RWPE2 (cell line): Measurements from ENCODE around the gene TRAPPC3.
A peak's percentile ranks its signal among the peaks of the same experiment; 100 is the strongest.

Source experiments
- ATAC-seq: fragments of 200-7000 bp; cut with Tn5 transposase; 3 replicates; pipeline ENCODE4 v1.9.1; 2021; ENCODE audit warnings: low read depth
- DNase-seq: peaks from one replicate; pipeline ENCODE4 v3.0.0-alpha.2; 2020; ENCODE audit warnings: low spot score
- H3K27ac ChIP-seq: fragments of 450-650 bp; 2 replicates; pipeline ENCODE4 v1.5.1; 2017; ENCODE audit warnings: mild to moderate bottlenecking; ENCODE audit not compliant: poor library complexity, severe bottlenecking
- H3K27me3 ChIP-seq: fragments of 250-450 bp; sonication (Bioruptor Pico); 2 replicates; pipeline ENCODE4 v1.5.1; 2021; ENCODE audit warnings: mild to moderate bottlenecking, moderate library complexity; ENCODE audit not compliant: insufficient read depth, poor library complexity, severe bottlenecking
- H3K36me3 ChIP-seq: fragments of 250-450 bp; sonication (Bioruptor Pico); 2 replicates; pipeline ENCODE4 v1.5.1; 2020; ENCODE audit warnings: low read depth, mild to moderate bottlenecking, moderate library complexity
- H3K4me1 ChIP-seq: fragments of 250-450 bp; sonication (Bioruptor Pico); 2 replicates; pipeline ENCODE4 v1.5.1; 2021; ENCODE audit warnings: mild to moderate bottlenecking, moderate library complexity; ENCODE audit not compliant: insufficient read depth, poor library complexity, severe bottlenecking
- H3K4me3 ChIP-seq: fragments of 250-450 bp; sonication (Bioruptor Pico); 2 replicates; pipeline ENCODE4 v1.5.1; 2021; ENCODE audit warnings: mild to moderate bottlenecking, moderate library complexity; ENCODE audit not compliant: severe bottlenecking
- H3K9me3 ChIP-seq: fragments of 250-450 bp; sonication (Bioruptor Pico); 2 replicates; pipeline ENCODE4 v1.5.1; 2021; ENCODE audit warnings: mild to moderate bottlenecking, moderate library complexity; ENCODE audit not compliant: severe bottlenecking
- CTCF ChIP-seq: fragments of 450-650 bp; IDR thresholded peaks from one replicate; pipeline ENCODE4 v1.5.1; 2017; ENCODE audit warnings: mild to moderate bottlenecking, moderate library complexity; ENCODE audit not compliant: poor library complexity, severe bottlenecking

TRAPPC3 gene

DNA sequence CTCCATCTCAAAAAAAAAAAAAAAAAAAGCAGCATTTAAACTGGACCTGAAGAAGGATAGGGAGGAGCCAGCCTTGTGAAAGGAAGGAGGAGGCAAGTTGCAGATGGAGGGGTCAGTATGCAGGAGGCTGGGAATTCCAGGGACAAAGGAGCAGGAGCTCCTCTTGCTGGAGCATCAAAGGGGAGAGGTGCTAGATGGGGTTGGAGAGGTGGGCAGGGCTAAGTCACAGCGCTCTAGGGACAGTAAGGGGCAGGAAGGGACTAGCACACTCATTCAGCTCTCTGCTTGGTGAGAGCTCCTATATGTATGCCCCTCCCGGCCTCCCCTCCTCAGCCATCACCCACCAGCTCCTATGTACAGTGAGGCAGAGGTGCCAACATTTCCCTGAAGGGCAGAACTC, 33.4 kb upstream of the TRAPPC3 start:
- Histone ChIP-seq H3K9me3 (no peaks in the 10 kb centered on the region), H3K4me3 (no peak overlapping the region), H3K27ac (peak overlapping the region; percentile 26), H3K36me3 (peaks cover 41% of the 10 kb centered on the region), H3K4me1 (peaks cover 1% of the 10 kb centered on the region), H3K27me3 (no peaks in the 10 kb centered on the region)
- ATAC-seq (no peak; the same call in 2 of the 3 replicates), DNase-seq (no peak)
- no peak for TF ChIP-seq CTCF

DNA sequence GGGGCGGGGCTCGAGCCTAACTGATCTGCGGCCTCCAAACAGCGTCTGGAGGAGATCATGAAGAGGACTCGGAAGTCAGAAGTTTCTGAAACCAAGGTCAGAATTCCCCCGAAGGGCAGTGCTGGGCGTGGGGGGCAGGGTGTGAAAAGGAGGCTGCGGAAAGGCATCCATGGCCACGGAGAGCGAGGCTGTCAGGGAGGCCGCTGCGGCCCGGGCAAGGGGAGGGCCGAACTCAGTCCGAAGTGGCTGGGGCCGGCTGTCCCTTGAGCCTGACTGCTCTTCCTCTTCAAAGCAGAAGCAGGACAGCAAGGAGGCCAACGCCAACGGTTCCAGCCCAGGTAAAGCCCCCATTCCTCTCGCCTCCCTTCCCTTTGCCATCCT, 29.9 kb upstream of the TRAPPC3 start:
- TF ChIP-seq CTCF, result no peak
- DNase-seq (no peak), ATAC-seq (no peak)
- Histone ChIP-seq H3K27me3 (no peaks in the 10 kb centered on the region), H3K36me3 (peaks cover 71% of the 10 kb centered on the region), H3K27ac (no peak overlapping the region), H3K4me1 (peaks cover under 1% of the 10 kb centered on the region), H3K4me3 (no peak overlapping the region), H3K9me3 (no peaks in the 10 kb centered on the region)

DNA sequence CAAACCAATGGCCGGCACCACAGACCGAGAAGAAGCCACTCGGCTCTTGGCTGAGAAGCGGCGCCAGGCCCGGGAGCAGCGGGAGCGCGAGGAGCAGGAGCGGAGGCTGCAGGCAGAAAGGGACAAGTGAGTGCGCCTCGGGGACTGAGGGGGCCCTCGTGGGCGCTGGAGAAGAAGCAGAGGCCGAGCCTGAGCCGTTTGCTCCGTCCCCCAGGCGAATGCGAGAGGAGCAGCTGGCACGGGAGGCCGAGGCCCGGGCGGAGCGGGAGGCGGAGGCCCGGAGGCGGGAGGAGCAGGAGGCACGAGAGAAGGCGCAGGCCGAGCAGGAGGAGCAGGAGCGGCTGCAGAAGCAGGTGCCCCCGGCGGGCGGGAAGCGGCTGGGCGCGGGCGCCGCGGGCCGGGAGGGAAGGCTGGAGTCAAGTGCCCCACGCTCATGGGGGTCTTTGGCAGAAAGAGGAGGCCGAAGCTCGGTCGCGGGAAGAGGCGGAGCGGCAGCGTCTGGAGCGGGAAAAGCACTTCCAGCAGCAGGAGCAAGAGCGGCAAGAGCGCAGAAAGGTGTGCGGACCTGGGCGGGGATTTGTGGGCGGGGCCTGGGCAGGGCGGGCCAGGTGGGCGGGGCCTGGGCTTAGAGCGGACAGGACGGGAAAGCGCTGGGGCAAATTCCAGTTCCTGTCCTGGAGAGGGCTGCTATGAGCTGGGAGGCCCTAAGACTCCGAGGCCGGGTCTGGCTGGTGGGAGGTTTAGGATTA, 29.4 kb upstream of the TRAPPC3 start:
- TF ChIP-seq CTCF, result no peak
- Histone ChIP-seq H3K27ac (no peak overlapping the region), H3K27me3 (no peaks in the 10 kb centered on the region), H3K9me3 (no peaks in the 10 kb centered on the region), H3K4me3 (no peak overlapping the region), H3K36me3 (peaks cover 76% of the 10 kb centered on the region), H3K4me1 (peaks cover 6% of the 10 kb centered on the region)
- DNase-seq (no peak), ATAC-seq (no peak)

DNA sequence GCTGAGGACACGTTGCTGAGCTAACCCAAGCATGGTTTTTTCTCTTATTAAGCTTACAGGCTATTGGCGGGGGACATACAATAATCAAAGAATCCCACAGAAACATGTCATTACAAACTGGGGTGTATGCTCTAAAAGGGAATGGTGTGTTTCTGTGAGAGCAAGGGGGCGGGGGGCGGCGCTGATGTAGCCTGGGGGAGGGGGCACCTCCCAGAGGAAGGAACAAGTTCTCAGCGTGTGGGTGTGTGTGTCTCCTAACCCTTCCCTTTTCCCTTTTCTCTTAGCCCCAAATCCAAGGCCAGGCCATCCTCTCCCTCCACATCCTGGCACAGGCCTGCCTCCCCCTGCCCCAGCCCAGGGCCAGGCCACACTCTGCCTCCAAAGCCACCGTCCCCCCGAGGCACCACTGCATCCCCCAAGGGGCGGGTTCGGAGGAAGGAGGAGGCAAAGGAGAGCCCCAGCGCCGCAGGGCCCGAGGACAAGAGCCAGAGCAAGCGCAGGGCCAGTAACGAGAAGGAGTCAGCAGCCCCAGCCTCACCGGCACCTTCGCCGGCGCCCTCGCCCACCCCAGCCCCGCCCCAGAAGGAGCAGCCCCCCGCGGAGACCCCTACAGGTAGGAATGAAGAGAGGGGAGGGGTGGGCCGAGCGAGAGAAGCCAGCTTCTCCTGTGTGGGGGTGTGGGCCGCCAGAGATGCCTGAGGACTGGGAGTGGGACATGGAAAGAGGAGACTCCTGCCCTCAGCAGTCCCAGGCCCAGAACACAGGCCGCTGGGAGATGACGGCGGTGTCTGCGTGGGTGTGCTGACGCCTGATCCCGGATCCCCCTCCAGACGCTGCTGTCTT, 28.5 kb upstream of the TRAPPC3 start:
- Histone ChIP-seq H3K9me3 (no peaks in the 10 kb centered on the region), H3K4me3 (no peak overlapping the region), H3K27me3 (no peaks in the 10 kb centered on the region), H3K36me3 (peaks cover 83% of the 10 kb centered on the region), H3K27ac (peak overlapping the region; percentile 2), H3K4me1 (peaks cover 14% of the 10 kb centered on the region)
- DNase-seq, result no peak
- TF ChIP-seq CTCF, result no peak
- ATAC-seq, result no peak
